ENCODE data around the gene GNL2.
A peak's percentile ranks its signal among the peaks of the same experiment; 100 is the strongest.
"Not testable (repeated sequence)": the region's sequence is repeated elsewhere in the genome, so short reads cannot be mapped to it uniquely, and the experiment has no call there.

GNL2 gene

DNA sequence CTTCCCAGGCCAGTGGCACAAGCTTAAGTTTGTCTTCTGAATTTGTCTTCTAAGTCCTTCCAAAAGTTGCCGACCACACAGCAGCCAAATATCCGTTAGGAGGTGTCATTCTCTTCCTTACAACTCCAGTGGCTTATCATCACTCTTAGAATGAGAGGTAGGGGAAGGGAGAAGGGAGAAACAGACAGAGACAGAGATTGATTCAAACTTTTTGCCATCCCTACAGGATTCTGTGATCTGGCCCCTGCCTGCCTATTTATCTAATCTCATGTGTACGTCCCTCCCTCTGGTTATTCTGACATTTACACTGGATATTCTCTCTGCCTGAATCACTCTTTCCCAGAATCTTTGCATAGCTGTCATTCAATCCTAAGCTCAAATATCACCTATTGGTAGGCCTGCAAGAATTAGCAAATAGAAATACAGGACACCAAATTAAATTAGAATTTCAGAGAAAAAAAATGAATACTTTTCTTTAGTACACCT lies 488 bp upstream of the GNL2 start:
- TF ChIP-seq, protein P1, sequence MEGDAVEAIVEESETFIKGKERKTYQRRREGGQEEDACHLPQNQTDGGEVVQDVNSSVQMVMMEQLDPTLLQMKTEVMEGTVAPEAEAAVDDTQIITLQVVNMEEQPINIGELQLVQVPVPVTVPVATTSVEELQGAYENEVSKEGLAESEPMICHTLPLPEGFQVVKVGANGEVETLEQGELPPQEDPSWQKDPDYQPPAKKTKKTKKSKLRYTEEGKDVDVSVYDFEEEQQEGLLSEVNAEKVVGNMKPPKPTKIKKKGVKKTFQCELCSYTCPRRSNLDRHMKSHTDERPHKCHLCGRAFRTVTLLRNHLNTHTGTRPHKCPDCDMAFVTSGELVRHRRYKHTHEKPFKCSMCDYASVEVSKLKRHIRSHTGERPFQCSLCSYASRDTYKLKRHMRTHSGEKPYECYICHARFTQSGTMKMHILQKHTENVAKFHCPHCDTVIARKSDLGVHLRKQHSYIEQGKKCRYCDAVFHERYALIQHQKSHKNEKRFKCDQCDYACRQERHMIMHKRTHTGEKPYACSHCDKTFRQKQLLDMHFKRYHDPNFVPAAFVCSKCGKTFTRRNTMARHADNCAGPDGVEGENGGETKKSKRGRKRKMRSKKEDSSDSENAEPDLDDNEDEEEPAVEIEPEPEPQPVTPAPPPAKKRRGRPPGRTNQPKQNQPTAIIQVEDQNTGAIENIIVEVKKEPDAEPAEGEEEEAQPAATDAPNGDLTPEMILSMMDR (IDR thresholded peaks at IDR 0.05; ENCODE audit: low read depth, low read length): no peak
- Histone ChIP-seq H3K9me3 (ENCODE audit: severe bottlenecking) (no peaks in the 10 kb centered on the region), H3K36me3 (peaks cover 29% of the 10 kb centered on the region), H3K4me3 (ENCODE audit: low read depth, low read length) (peak overlapping the region; percentile 83), H3K27ac (peak overlapping the region; percentile 13; the same call in 1 of the 2 replicates), H3K27me3 (ENCODE audit: insufficient read depth, low read depth, severe bottlenecking) (no peaks in the 10 kb centered on the region)
- DNase-seq: no peak

DNA sequence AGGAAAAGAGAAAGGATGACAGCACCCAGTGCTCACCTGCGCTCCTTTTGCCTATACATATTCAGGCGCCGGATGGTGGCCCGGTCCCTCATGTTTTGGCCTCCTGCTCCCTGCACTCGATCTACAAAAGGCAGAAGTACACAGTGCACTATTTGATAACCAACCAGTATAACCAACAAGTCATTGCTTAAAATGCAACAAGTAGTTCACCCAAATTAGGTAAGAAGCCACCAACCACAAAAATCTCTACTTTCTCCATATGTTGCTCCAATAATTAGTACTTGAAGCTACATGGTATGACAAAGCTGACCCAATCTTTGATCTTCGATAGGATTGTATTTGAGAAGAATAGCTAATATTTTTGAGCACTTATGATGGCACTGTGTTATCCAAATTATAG lies 2.0 kb downstream of the GNL2 start:
- Histone ChIP-seq H3K9me3 (ENCODE audit: severe bottlenecking) (no peaks in the 10 kb centered on the region), H3K4me3 (ENCODE audit: low read depth, low read length) (no peak overlapping the region), H3K27me3 (ENCODE audit: insufficient read depth, low read depth, severe bottlenecking) (no peaks in the 10 kb centered on the region), H3K36me3 (peaks cover 54% of the 10 kb centered on the region), H3K27ac (no peak overlapping the region)
- TF ChIP-seq, protein P1 (IDR thresholded peaks at IDR 0.05; ENCODE audit: low read depth, low read length): no peak
- DNase-seq: no peak

DNA sequence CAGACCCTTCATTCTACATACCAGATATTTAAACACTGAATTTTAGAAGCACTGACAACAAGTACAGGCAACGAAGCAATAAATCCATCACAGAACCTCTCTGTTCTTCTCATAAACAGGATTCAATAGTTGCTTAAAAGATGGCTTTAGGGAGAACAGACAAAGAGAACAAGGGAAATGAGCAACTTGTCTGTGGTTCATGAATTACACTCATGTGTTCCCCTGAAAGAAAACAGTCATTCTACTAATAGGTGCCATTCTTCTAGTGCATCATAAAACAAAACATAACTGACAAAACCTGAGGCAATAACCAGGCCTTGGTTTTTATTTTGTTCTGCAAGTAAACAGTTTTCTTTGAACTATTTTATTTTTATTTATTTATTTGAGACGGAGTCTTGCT lies 6.8 kb downstream of the GNL2 start:
- Histone ChIP-seq H3K27ac (no peak overlapping the region), H3K27me3 (ENCODE audit: insufficient read depth, low read depth, severe bottlenecking) (no peaks in the 10 kb centered on the region), H3K36me3 (peaks cover 90% of the 10 kb centered on the region), H3K9me3 (ENCODE audit: severe bottlenecking) (no peaks in the 10 kb centered on the region), H3K4me3 (ENCODE audit: low read depth, low read length) (no peak overlapping the region)
- TF ChIP-seq, protein P1 (IDR thresholded peaks at IDR 0.05; ENCODE audit: low read depth, low read length): no peak
- no peak for DNase-seq

DNA sequence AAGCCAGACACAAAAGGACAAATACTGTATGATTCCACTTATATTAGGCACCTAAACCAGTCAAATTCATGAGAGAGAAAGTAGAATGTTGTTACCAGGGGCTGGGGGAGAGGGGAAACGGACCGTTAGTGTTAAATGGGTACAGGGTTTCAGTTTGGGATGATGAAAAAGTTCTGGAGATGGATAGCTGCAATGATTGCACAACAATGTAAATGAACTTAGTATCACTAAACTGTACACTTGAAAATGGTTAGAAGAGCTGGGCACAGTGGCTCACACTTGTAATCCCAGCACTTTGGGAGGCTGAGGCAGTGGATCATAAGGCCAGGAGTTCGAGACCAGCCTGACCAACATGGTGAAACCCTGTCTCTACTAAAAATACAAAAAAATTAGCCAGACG lies 11.2 kb downstream of the GNL2 start:
- not testable (repeated sequence) for H3K4me3 ChIP-seq (ENCODE audit: low read depth, low read length); H3K27ac ChIP-seq; H3K27me3 ChIP-seq (ENCODE audit: insufficient read depth, low read depth, severe bottlenecking); DNase-seq; H3K9me3 ChIP-seq (ENCODE audit: severe bottlenecking)
- H3K36me3 ChIP-seq: peaks cover 84% of the 10 kb centered on the region

DNA sequence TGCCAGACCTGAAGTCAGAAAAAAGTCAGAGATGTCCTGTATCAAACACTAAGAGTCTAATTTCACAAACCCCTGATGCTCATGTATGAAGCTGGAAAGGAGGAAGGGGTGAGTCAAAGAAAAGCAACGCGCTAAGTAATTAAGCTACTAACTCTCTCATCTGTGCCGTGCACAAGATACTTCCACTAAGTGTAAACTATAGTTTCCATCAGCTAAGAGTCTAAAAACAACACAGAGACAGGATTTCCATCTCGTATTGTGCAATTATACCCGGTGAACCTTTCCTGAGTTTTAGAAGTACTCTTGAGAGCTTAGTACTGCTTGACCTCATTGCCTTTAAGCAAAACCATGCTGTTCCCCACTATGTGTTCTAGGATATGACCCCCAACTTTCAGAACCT lies 20.0 kb downstream of the GNL2 start:
- Histone ChIP-seq H3K27me3 (ENCODE audit: insufficient read depth, low read depth, severe bottlenecking) (no peaks in the 10 kb centered on the region), H3K4me3 (ENCODE audit: low read depth, low read length) (no peak overlapping the region), H3K27ac (no peak overlapping the region), H3K36me3 (peaks cover 81% of the 10 kb centered on the region), H3K9me3 (ENCODE audit: severe bottlenecking) (no peaks in the 10 kb centered on the region)
- TF ChIP-seq, protein P1 (IDR thresholded peaks at IDR 0.05; ENCODE audit: low read depth, low read length): no peak
- no peak for DNase-seq

DNA sequence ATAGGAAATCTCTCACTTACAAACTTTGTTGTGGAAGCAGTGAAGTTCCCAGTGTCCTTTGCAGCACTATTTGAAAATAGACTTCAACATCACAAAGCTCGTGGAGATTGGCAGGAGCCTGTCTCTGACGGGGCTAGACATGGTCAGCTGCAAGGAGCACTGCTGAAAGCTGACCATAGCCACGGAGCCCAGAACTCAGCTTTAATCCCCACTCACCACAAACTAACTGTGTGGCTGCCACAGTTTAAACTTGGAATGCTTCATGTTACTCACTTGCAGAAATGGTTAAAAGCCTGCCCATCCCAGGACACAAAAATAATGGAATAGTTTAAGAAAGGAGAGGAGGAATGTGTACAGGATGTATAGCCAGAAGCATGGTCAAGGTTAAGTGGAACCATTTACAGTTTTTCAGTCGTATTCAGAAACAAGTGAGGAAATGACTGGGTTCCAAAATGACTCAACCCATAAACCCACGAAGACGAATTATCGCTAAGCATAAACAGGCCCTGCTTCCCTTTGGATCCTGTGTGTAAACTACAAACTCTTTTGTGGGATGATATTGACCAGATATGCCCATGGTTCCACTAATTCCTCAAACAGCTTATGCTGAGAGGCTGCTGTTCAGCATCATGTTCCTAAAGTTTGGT lies 20.8 kb downstream of the GNL2 start:
- peaks cover 82% of the 10 kb centered on the region for H3K36me3 ChIP-seq

More for the DNA sequence above, 20.8 kb downstream of the GNL2 start:
- H3K4me3 ChIP-seq (ENCODE audit: low read depth, low read length): no peak overlapping the region
- TF ChIP-seq, protein P1 (IDR thresholded peaks at IDR 0.05; ENCODE audit: low read depth, low read length): no peak
- no peaks in the 10 kb centered on the region for H3K27me3 ChIP-seq (ENCODE audit: insufficient read depth, low read depth, severe bottlenecking)
- DNase-seq: no peak
- H3K9me3 ChIP-seq (ENCODE audit: severe bottlenecking): no peaks in the 10 kb centered on the region
- H3K27ac ChIP-seq: no peak overlapping the region

All from WERI-Rb-1 (cell line).